GM23248 (cell line): ENCODE results near the gene CRYBG2.

Experiments used
- EZH2 ChIP-seq: fragments of 200-600 bp; sonication (generic); IDR thresholded peaks from 2 replicates; pipeline ENCODE4 v1.6.1; 2018; ENCODE audit warnings: antibody characterized with exemption, mild to moderate bottlenecking; ENCODE audit not compliant: insufficient read depth, poor library complexity, severe bottlenecking
- EZH2phosphoT487 ChIP-seq: fragments of 200-600 bp; sonication (generic); IDR thresholded peaks from 2 replicates; pipeline ENCODE4 v1.6.1; 2018; ENCODE audit warnings: antibody characterized with exemption, moderate library complexity, mild to moderate bottlenecking, low read depth; ENCODE audit not compliant: insufficient read depth

DNA sequence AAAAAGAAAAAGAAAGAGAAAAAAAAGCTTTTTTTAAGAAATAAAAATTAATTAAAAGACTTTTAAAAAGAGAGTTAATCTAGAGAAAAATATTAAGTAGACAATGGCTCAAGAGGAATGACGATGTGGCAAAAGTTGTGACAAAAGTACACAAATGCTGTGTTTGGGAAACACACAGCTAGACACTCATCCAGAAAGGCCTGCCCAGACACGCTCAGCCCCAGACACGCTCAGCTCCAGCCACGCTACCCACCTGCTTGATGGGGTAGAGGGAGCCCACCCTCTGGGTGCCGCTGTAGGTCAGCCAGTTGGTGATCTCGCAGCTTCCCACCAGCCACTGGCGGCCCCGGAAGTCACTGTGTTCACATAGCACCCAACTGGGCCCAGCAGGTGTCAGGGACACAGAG lies 26.0 kb downstream of the CRYBG2 start:
- TF ChIP-seq EZH2 (no peak), EZH2phosphoT487 (no peak)
